HG02763 (cell line): ENCODE measurements around the gene RNF26.

Experiments used
- ATAC-seq: cut with Tn5 transposase; IDR thresholded peaks from one replicate; pipeline ENCODE4 v1.9.1; 2021; ENCODE audit warnings: mild to moderate bottlenecking, moderate library complexity; ENCODE audit not compliant: unreplicated experiment

Gene RNF26

DNA sequence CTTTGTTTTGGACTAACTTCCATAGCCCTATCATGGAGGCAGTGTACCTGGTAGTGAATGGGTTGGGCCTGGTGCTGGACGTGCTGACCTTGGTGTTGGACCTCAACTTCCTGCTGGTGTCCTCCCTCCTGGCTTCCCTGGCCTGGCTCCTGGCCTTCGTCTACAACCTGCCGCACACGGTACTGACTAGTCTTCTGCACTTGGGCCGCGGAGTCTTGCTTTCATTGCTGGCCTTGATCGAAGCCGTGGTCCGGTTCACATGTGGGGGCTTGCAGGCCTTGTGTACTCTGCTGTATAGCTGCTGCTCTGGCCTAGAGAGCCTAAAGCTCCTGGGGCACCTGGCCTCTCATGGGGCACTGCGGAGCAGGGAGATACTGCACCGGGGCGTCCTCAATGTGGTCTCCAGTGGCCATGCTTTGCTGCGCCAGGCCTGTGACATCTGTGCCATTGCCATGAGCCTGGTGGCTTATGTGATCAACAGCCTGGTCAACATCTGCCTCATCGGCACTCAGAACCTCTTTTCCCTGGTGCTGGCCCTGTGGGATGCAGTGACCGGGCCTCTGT is 846 bp downstream of the RNF26 start:
- no peak for ATAC-seq

DNA sequence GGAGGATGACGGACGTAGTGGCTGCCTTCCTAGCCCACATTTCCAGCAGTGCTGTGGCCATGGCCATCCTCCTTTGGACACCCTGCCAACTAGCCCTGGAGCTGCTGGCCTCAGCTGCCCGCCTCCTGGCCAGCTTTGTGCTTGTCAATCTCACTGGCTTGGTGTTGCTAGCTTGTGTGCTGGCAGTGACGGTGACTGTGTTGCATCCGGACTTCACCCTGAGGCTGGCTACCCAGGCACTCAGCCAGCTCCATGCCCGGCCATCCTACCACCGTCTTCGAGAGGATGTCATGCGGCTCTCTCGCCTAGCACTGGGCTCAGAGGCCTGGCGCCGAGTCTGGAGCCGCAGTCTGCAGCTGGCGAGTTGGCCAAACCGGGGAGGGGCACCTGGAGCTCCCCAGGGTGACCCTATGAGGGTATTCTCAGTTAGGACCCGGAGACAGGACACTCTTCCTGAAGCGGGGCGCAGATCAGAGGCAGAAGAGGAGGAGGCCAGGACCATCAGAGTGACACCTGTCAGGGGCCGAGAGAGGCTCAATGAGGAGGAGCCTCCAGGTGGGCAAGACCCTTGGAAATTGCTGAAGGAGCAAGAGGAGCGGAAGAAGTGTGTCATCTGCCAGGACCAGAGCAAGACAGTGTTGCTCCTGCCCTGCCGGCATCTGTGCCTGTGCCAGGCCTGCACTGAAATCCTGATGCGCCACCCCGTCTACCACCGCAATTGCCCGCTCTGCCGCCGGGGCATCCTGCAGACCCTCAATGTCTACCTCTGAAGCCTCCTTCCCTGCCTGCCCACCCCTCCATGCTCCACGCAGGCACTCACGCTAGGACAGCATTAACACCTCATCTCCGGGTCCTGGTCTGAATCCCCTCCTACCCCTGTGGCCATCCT is 1.6 kb downstream of the RNF26 start:
- ATAC-seq: no peak

DNA sequence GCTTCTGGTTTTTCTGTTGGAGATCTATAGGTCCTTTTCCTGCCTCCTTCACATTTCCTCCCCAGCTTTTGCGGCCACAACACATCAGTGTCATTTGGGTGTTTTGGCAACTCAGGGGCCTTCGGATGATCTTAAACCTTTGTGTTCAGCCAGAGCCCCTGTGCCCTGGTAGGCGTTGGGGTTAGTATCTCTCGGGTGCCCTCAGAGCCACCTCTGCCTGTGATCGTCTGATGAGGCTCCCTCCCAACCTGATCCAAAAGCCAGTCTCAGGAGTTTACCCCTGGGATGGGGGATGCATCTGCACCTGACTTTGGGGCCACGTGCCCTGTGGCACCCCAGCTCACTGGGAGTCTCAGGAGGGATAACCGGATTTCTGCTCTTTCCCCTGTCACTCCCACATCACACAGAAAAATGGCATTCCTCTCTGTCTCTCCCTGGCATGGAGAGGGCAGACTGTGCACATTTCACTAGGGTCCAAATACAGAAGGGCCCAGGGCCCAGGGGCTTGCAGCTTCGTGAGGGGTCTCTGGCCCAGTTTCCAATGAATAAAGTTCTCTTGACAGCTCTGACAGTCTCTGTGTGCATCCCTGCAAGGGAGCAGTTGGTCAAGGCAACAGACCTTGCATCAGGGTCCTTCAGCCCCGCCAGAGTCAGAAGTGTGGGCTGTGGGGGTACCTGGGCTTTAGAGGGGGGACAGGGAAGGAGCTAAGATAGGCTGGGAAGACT is 2.6 kb downstream of the RNF26 start:
- no peak for ATAC-seq

DNA sequence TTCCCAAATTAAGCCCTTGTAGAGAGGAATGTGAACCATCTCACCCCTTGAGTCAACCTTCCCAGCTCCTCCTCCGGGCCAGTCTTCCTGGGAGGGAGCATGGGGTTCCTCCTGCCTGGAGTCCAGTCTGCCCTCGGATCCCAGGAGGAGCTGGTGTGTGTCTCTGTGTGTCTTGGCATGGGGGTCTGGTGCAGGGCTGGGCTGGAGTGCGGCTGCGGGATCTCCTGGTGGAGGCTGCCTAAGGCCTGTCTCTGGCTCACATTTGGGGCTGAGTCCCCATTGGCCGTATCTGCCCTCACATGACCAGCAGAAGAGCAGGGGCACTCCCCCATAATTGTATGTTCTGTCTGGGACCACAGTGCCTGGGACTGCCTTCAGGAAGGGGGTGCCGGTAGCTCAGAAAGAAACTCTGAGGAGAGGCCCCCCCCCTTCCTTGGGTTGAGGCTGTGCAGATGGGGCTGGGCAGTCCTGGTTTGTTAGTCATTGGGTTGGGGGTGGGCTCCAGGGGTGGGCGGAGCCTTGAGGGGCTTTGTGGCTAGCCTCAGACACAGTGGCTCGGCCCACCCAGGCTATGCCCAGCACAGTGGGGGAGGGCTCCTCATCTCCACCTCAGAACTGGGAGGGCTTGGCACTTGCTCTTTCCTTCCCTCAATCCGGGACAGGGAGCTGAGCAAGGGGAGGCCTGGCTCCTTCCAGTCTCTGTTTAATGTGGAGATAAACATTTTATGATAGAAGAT is 3.4 kb downstream of the RNF26 start:
- ATAC-seq: no peak

DNA sequence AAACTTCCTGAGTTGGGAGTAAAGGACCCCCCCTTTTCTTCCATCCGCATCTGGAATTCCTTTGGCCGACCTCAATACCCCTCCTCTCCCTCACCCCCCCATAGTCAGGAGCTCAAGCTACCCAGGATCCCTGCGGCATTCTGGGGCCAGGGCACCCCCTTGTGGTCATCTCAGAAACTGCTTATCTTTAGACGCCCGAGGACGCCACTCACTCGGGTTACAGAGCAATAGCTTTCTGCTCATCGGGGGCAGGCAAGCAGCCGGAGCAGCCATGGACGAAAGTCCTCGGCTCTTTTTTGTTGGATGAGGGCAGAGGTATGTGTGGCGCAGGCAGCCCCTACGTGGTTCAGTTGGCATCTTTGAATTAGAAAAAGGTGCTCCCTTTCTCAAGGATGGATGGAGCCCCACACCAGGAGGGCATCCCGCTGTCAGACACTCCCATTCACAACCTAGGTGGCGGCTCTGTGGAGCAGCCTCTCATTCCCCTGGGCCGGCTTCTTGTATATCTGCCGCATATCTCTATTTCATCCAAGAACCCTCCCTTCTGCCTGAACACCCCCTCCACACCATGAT is 4.1 kb downstream of the RNF26 start:
- ATAC-seq: no peak

DNA sequence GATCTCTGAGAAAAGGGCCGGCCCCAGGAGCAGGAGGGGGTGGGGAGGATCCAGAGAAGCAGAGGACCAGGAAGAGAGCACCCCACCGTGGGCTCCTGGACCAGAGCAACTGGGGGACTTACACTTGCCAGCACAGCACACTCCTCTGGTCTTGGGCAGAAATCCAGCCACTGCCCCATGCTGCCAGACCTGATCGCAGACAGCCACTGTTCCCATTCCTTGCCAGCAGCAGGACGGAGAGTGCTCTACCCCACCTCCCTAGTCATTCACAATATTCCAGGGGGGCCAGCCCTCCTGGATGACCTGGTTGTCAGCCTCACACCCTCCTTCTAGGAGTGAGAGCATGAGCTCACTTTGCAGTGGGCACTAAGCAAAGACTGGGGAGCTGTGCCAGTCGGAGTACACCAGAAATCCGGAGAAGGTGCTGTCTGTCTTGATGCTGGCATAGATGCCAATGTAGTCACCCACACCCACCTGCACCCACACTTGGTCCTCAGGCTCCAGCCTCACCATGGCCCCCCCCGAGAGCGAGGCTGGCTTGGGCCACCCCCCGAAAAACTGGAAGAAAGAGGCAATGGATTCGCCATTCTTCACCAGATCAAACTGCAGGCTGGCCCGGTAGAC is 4.8 kb downstream of the RNF26 start:
- no peak for ATAC-seq

DNA sequence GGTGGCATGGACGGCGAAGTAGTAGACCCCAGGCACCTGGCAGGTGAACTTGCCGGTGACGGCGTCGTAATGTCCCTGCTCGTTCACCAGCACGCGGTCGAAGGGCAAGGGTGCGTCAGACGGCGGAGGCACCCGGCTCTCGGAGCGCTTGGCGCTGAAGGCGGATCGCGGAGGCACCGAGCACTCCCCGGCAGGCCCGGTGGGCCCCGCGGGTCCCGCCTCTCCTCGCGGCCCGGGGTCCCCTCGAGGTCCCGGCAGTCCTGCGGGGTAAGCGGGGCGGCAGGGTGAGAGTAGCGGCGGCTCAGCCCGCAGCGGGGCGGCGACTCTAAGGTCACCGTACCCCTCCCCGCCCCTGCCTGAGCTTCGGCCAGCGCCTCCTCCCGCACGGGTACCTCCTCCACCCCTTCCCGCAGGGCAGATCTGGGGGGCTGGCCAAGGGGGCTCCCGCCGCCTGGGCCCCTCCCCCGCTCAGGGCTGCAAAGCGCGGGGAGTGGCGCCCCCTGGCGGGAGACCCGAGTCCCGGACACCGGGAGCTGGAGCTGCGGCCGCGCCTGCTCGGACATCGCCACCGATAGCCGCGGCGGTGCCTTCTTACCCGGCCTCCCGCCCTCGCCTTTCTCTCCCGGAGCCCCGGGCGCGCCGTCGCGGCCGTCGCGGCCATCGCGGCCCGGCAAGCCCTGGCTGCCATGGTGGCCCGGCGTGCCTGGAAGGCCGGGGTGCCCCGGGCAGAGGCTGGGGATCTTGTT is 5.4 kb downstream of the RNF26 start:
- no peak for ATAC-seq

DNA sequence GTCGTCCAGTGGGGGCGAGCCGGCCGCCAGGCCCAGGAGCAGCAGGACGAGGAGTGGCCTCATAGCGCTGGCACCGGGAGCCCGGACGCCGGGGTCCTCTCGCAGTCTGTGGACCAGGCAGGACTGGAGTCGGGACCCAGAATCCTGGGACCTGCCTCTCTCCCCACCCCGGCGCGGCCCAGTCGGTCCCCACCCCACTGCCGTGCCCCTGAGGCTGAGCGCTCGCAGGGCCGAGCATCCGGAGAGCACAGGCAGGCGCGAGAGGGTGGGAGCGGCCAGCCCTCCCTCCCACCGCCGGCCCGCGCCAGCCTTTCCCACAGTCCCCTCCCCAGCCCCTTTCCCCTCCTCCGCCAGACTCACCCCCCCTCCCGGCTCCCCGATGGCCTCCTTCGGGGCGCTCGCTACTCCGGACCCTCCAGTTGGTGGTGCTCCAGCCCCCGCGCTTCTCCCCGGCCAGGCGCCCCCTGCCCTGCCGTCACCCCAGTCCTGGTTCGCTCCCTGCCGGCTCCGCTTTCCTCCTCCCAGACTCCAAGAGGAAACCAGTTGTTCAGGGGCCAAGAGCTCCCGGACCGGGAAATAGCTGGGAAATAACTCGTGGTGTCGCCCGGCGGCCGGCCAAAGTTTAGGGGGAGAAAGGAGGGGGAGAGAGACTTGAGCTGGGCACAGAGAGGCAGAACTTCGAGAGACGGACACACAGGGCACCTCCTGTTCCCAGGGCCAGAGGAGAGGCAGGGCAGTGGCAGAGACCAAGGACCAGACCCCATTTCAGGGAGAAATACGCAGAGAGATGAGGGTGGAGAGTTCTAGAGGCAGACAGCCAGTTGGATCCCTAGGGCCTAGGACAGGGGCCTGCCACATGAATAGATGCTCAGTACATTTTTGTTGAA is 6.3 kb downstream of the RNF26 start, which contains the start of gene C1QTNF5:
C1QTNF5 (minus strand) TSS at position 549 of the 887 bp plus-strand sequence; CDS start at position 63, 486 bp downstream.
- no peak for ATAC-seq

DNA sequence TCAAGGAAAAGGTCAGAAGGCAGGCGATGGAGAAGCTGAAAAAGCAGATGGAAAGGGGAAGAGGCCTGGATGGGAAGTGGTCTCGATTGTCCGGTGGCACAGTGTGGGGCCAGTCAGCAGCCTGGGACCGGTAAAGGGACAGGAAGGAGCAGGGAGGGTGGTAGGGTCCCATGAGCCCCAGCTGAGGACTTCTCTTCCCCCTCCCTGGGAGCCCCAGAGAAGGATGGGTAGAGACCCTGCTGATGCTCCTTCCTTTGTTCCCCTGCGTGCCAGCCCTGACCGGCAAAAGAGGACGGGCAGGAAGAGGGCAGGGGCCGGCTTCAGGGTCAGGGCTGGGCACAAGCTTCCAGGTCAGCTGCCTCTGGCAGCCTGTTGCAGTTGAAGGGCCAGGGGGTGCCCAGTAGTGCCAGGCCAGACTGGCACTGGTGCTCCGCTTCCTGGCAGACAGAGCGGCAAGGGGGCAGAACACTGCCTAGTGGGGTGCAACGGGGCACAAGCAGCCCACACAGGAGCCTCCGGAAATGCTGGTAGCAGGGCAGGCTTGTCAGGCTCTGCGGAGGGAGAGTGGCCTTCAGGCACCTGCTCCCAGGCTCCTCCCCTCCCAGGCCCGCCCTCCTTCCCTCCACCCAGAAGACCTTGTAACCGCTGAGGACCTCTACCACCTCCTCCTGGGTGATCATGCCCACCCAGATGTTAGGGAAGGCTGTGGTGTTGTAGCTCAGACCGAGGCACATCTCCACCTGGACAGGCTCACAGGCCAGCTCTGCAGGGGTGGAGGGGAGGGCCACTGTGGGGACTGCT is 7.1 kb downstream of the RNF26 start:
- ATAC-seq: no peak

DNA sequence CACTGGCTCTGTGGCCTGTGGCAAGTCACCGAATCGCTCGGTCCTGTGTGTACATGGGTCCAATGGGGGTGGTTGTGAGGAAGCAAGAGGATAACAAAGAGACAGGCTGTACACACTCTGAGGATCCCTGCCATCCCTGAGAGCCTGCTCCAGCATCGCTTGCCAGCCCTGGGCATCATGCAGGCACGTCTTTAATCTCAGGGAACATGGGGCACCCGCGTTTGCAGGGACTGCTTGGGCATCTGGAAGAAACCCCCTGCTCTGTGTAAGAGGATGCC is 7.6 kb downstream of the RNF26 start:
- ATAC-seq: no peak

DNA sequence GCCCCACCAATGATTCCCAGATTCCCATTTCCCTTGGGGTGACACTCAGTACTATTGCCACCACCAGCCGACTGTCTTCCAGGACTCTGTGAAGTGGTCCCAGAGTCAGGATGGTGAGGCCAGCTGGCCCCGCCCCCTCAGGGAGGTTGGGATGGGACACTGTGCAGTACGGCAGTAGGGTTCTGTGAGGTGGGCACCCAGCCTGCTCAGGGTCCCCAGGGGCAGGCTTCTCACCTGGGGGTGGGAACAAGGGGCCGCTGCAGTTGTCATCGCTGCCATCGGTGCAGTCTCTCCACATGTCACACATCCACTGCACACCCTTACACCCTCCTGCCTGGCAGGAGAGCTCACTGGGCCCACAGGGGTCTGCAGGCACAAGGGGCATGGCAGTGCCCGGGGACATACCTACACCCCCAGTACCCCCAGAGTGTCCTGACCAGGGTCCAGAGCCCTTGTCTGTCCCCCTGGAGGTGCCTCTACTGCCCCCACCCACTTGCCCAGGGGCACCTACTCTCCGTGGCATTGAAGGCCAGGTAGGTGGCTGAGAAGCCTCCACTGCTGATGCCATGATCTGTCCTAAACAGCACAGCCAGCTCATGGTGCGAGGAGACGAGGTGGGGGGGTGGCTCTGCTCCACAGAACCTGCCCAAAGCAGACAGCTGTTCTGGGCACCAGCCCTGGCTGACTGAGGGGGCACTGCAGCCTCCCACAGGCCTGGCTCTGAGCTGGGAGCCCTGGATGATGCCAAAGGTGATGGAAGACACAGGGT is 8.2 kb downstream of the RNF26 start:
- ATAC-seq: no peak

DNA sequence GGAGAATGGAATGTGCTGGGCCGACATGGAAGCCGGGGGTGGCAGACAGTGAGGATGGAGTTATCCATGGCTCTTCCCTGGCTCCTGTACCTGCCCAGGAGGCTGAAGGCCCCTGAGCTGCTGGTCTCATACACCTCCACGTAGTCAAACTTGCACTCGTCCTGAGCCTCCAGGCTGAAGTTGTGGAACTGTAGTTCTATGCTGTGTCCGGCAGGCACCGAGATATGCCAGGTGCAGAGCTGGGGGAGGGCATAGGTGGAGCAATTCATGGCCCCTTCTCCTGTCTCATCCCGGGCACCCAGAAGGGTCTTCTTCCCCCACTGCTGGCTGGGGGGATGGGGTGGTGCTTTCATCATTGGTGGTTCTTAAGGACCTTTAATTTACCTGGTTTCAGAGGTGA is 9.4 kb downstream of the RNF26 start:
- ATAC-seq: no peak

DNA sequence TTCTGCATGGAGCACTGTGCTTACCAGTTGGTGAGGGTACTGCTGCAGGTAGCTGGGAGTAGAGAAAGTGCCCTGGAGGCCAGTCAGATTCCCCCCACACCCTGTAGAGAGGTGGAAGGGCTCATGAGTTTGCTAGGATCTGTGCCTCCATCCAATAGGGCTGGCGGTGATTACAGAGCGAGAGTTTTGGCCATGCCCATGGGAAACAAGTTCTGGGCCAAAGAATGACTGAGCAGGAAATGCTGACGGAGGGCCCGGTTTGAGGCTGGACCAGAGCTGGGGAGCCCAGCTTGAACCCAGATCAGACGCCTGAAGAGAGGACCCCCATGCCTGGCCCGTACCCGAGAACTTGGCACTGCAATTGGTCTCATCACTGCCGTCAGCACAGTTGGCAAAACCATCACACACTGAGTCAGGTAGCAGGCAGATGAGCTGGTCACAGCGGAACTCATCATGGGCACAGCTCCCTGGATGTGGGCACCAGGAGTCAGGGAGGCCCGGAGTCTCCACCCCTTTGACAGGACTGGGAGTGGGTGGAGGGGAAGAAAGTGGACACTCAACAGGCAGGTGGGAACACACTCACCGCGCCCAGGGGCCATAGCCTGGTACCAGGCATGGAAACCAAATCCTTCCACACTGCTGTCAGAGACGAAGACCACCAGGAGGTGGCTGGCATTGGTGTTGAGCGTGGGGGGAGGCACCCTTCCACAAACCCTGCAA is 10.1 kb downstream of the RNF26 start:
- ATAC-seq: no peak

DNA sequence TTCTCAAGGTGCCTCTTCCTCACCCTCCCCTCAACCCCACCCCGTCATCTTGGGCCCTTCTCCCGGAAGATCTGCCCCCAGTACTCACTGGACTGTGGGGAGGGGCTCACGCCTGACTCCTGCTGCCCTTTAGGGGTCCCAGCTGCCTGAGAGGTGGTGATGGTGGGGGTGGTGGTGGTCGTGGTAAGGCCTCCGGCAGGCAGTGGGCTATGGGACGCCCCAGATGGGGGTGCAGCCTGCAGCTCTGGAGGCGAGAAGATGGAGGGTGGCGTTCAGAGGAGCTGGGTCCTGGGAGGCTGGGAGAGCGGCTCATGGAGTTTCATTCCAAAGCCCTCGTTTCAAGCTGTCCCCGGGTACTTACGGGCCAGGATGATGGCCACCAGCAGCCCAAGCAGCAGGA is 11.4 kb downstream of the RNF26 start:
- ATAC-seq: no peak

DNA sequence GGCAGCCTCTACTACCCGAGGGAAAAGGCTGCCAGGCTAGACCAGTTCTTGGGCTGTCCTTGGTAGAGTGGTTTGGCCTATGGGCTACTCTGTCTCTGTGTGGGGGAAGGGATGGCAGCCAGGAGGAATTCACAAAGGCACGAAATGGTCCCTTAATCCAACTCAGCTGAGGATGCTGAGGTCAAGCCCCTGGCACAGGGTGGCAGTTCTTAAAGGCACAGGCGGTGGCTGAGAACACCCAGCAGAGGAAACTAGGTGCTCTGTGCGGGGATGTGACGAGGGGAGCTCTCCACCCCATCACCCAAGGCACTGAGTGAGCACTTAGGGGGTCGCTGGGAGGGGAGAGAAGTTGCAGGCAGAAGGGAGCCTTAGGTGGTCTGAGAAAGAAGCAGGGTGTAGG is 12.3 kb downstream of the RNF26 start, which contains the start of gene MFRP:
MFRP (minus strand) TSS at position 101 of the 400 bp plus-strand sequence. CDS start 192 bp downstream, outside the sequence.
- ATAC-seq: no peak

DNA sequence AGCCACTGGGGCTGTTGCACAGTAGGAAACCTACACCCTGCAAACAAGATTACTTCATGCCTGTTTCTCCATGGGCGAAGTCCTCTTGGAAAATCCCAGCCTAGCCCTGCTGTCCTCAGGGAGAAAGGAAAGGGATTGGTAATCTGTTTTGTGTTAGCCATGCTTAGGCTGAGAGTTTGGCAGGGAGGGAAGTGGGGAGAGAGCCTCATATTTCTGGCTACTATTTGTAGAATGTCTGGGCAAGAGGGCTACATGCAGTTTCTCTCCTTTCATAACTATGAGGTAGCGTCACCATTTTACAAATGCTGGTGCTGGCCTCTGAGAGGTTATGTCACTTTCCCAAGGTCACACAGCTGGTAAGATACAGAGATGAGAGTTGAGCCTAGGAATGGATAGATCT is 12.9 kb downstream of the RNF26 start:
- no peak for ATAC-seq
